ENCODE data around the gene EID1.

DNA sequence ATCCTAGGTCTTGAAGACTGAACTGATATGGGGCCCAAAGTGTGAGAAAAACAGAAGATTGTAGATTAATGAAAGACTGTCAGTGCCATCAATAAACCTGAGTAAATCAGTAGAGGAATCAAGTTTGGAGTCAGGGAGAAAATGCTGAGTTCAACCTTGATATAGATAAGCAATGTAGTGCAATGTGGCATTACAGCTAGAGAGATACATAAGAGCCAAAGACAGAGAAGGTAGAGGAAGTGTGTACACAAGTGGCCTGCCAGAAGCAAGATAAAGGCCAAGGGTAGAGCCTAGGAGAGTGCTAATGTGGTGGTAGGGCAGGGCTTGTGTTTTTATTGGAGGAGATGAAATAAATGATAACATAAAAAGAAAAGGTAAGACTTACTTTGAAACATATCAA, 26.0 kb upstream of the EID1 start:
- TF ChIP-seq, protein P1, sequence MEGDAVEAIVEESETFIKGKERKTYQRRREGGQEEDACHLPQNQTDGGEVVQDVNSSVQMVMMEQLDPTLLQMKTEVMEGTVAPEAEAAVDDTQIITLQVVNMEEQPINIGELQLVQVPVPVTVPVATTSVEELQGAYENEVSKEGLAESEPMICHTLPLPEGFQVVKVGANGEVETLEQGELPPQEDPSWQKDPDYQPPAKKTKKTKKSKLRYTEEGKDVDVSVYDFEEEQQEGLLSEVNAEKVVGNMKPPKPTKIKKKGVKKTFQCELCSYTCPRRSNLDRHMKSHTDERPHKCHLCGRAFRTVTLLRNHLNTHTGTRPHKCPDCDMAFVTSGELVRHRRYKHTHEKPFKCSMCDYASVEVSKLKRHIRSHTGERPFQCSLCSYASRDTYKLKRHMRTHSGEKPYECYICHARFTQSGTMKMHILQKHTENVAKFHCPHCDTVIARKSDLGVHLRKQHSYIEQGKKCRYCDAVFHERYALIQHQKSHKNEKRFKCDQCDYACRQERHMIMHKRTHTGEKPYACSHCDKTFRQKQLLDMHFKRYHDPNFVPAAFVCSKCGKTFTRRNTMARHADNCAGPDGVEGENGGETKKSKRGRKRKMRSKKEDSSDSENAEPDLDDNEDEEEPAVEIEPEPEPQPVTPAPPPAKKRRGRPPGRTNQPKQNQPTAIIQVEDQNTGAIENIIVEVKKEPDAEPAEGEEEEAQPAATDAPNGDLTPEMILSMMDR (IDR thresholded peaks at IDR 0.05), result no peak
- no peak for TF ChIP-seq POLR2AphosphoS5 (IDR thresholded peaks at IDR 0.05)

Data from prostate gland (tissue), 2 donors.